Thyroid gland (tissue), 4 donors: ENCODE data around the gene SETBP1. TPM values are rescaled to one million over a fixed set of nuclear protein-coding genes. Genes with fewer than 3 reads are reported as not detected.

Source experiments
- DNase-seq, 2 donors: peaks; one replicate each; pipeline ENCODE4 v3.0.0-alpha.2; 2019
- H3K27ac ChIP-seq, 3 donors: fragments of 200-600 bp; sonication (generic); 1 replicate in 2 of 3; 2 replicates in 1 of 3; pipeline ENCODE4 v1.5.1; 2016 to 2019; ENCODE audit warnings: mild to moderate bottlenecking in 1 of 3, moderate library complexity in 1 of 3
- H3K27me3 ChIP-seq: fragments of 200-600 bp; sonication (generic); one replicate; pipeline ENCODE4 v1.5.1; 2019
- H3K36me3 ChIP-seq, 2 donors: fragments of 200-600 bp; sonication (generic); one replicate each; pipeline ENCODE4 v1.5.1; 2016 to 2019
- H3K4me1 ChIP-seq, 2 donors: fragments of 200-600 bp; sonication (generic); one replicate each; pipeline ENCODE4 v1.5.1; 2017 to 2019
- H3K4me3 ChIP-seq, 3 donors: fragments of 200-600 bp; sonication (generic); replicated peaks in 1 of 3; 1 replicate in 2 of 3; 2 replicates in 1 of 3; pipeline ENCODE4 v1.5.1; 2016; ENCODE audit warnings: mild to moderate bottlenecking in 1 of 3
- H3K9me3 ChIP-seq: fragments of 200-600 bp; sonication (generic); one replicate; pipeline ENCODE4 v1.5.1; 2017
- POLR2A ChIP-seq, 2 donors: fragments of 450-650 bp; IDR thresholded peaks; one replicate each; pipeline ENCODE4 v1.6.1; 2017; ENCODE audit warnings: antibody characterized with exemption in 2 of 2, mild to moderate bottlenecking in 2 of 2, moderate library complexity in 1 of 2
- WGBS, 2 donors: methylation state at CpG; one replicate each; pipeline ENCODE4 v1.1.5; 2017; 5-methylcytosine and 5-hydroxymethylcytosine counted together
- intact Hi-C: fragments of 100-400 bp; cut with DNase I; formaldehyde crosslinking; loops from one replicate; pipeline ENCODE4 v1.15.1; 2023
- total RNA-seq, 4 donors: library from RNA; depleted of rRNA; stranded (reverse); fragments of >200 nt; gene quantifications; one replicate each; pipeline ENCODE4 v1.2.3, GENCODE V29; 2016
- TF ChIP-seq, protein P1 (sequence below), 6 experiments: fragments of 200-600 bp in 3 of 6; fragments of 450-650 bp in 3 of 6; sonication (generic) in 3 of 6; IDR thresholded peaks; one replicate each; pipeline ENCODE4 v1.5.1; 2016 to 2019; ENCODE audit warnings: antibody characterized with exemption in 6 of 6, mild to moderate bottlenecking in 2 of 6, inconsistent platforms in 1 of 6, moderate library complexity in 1 of 6

Gene SETBP1
- total RNA-seq, 4 donors from 2014 or later, result 32.1 to 72.0 (median 42.0) TPM

DNA sequence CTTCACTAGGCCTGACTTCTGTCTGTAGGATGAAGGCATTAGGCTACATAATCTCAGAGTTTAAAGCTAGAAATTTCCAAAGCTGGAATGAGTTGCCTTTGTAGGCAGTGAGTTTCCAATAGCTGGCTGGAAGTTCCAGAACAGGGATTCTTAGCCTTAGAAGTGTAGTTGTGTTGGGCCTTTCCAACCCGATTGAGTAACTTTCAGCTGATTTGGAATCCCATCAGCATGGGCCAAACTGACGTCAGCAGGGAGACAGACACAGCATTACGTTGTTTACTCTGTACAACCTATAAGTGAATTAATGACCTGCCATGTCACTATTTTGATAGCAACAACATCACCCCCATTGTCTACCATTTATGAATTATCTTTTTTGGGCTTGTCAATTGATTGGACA lies 56.9 kb downstream of the SETBP1 start:
- Histone ChIP-seq H3K27ac (no peak overlapping the region), H3K4me3 (no peak overlapping the region), H3K36me3 (no peaks in the 10 kb centered on the region), H3K4me1 (peaks cover 14 to 30% of the 10 kb centered on the region in 2 donors), H3K9me3 (no peaks in the 10 kb centered on the region), H3K27me3 (no peaks in the 10 kb centered on the region)
- intact Hi-C loops, result no loop called here
- 83 to 95% methylated on average over 3 of the region's 3 CpGs for WGBS, 2 donors
- TF ChIP-seq POLR2A (IDR thresholded peaks at IDR 0.05), result no peak
- TF ChIP-seq, protein P1, sequence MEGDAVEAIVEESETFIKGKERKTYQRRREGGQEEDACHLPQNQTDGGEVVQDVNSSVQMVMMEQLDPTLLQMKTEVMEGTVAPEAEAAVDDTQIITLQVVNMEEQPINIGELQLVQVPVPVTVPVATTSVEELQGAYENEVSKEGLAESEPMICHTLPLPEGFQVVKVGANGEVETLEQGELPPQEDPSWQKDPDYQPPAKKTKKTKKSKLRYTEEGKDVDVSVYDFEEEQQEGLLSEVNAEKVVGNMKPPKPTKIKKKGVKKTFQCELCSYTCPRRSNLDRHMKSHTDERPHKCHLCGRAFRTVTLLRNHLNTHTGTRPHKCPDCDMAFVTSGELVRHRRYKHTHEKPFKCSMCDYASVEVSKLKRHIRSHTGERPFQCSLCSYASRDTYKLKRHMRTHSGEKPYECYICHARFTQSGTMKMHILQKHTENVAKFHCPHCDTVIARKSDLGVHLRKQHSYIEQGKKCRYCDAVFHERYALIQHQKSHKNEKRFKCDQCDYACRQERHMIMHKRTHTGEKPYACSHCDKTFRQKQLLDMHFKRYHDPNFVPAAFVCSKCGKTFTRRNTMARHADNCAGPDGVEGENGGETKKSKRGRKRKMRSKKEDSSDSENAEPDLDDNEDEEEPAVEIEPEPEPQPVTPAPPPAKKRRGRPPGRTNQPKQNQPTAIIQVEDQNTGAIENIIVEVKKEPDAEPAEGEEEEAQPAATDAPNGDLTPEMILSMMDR (IDR thresholded peaks at IDR 0.05), result no peak
- no peak for DNase-seq

DNA sequence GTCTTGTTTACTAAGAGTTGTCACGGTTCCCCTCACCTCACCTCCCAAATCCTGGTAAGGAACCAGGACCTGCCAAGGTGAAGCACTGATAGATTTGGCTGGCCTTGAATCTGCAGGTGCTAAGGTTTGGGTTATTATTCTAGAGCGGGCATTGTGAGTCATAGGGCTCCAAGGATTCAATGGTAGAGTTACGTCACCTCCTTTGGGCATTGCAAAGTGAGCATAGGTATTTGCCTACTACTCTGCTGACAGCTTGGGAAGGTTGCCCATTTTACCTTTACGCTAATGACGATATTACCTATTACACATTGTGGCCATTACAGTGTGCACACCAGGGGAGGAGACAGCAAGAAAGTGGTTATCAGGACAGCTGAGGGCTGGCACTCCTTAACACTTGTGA lies 59.3 kb downstream of the SETBP1 start:
- Histone ChIP-seq H3K36me3 (no peaks in the 10 kb centered on the region), H3K27me3 (no peaks in the 10 kb centered on the region), H3K27ac (no peak overlapping the region), H3K9me3 (no peaks in the 10 kb centered on the region), H3K4me1 (peaks cover 19 to 34% of the 10 kb centered on the region in 2 donors), H3K4me3 (no peak overlapping the region)
- DNase-seq, result no peak
- WGBS, 2 donors, result 92 to 96% methylated on average over 5 of the region's 5 CpGs
- TF ChIP-seq, protein P1 (IDR thresholded peaks at IDR 0.05), result no peak
- no peak for TF ChIP-seq POLR2A (IDR thresholded peaks at IDR 0.05)
- intact Hi-C loops, result no loop called here

DNA sequence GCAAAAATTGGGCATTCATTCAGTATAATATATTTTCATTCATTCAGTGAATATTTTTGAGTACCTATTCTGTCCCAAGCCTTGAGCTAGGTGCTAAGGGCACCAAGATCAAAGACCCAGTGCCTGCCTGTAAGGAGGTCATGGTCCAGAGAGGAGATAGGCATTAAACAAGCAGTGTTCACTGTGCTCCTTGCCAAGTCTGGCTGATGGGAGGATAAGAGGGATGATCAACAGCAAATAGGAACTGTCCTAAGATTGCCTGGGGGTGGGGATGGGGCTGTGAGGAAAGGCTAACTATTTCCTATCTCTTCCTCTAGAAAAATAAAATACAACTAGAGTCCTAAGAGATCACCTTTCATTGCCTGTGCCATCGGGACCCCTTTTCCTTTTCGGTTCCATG lies 60.4 kb downstream of the SETBP1 start:
- H3K36me3 ChIP-seq, result no peaks in the 10 kb centered on the region
- DNase-seq, result no peak
- WGBS, 2 donors, result 80 to 87% methylated on average over 2 of the region's 2 CpGs
- H3K27me3 ChIP-seq, result no peaks in the 10 kb centered on the region
- no peak overlapping the region for H3K27ac ChIP-seq
- peaks cover 19 to 34% of the 10 kb centered on the region in 2 donors for H3K4me1 ChIP-seq
- intact Hi-C loops, result no loop called here
- no peaks in the 10 kb centered on the region for H3K9me3 ChIP-seq
- no peak overlapping the region for H3K4me3 ChIP-seq
- no peak for TF ChIP-seq POLR2A (IDR thresholded peaks at IDR 0.05)
- TF ChIP-seq, protein P1 (IDR thresholded peaks at IDR 0.05), result no peak

DNA sequence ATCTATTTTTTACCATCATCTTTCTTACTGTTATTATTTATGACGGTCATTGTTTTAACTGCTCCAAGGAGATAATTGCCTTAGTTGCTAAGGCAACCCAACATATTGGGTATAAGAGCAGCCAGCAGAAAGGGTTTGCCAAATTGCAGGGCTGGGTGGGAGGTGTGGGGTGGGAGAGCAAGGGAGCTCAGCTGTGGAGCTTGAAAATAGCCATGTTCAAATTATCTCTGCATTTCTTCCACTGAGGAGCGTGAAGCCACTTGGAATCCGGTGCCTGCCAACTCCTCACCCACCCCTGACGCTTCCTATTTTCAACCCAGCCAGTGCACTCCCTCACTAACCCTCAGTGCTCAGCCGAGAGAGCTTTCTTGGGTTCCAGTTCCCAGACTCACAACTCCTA lies 60.8 kb downstream of the SETBP1 start:
- H3K27me3 ChIP-seq, result no peaks in the 10 kb centered on the region
- H3K4me1 ChIP-seq, result peaks cover 16 to 34% of the 10 kb centered on the region in 2 donors
- DNase-seq, result no peak
- TF ChIP-seq, protein P1 (IDR thresholded peaks at IDR 0.05), result no peak
- TF ChIP-seq POLR2A (IDR thresholded peaks at IDR 0.05), result no peak
- intact Hi-C loops, result no loop called here
- H3K27ac ChIP-seq, result no peak overlapping the region
- no peak overlapping the region for H3K4me3 ChIP-seq
- no peaks in the 10 kb centered on the region for H3K36me3 ChIP-seq
- WGBS, 2 donors, result 71 to 88% methylated on average over 5 of the region's 5 CpGs
- H3K9me3 ChIP-seq, result no peaks in the 10 kb centered on the region

DNA sequence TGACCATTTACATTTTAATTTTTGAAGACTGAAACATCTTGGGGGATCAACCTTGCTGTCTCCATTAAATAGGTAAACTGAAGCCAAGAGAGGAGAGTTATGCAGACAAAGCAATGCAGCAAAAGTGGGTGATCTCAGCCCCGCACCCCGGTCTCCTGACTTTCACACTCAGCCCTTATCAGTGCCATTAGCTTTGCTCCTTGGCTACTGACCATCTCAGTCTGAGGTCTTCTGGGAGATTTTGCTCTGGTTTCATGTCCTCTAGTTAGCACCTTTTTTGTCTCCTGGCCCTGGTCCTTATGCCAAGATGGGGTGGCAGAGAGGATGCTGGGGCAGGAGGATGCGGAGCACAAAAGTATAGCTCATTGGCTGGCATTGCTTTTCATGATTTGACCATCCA lies 61.4 kb downstream of the SETBP1 start:
- Histone ChIP-seq H3K4me3 (no peak overlapping the region), H3K9me3 (no peaks in the 10 kb centered on the region), H3K27ac (peak overlapping the region in 2 of 3 donors; percentile 21 to 33), H3K4me1 (peaks cover 11 to 28% of the 10 kb centered on the region in 2 donors), H3K36me3 (no peaks in the 10 kb centered on the region), H3K27me3 (no peaks in the 10 kb centered on the region)
- 99 to 100% methylated on average over 3 of the region's 3 CpGs for WGBS, 2 donors
- TF ChIP-seq, protein P1 (IDR thresholded peaks at IDR 0.05), result no peak
- no peak for TF ChIP-seq POLR2A (IDR thresholded peaks at IDR 0.05)
- DNase-seq, result no peak
- intact Hi-C loops, result no loop called here
